ENCODE data around the gene FGF1.

GRCh38 chr5:142584891-142585290 is 101.0 kb downstream of the FGF1 start:
- TF ChIP-seq POLR2AphosphoS5 (IDR thresholded peaks at IDR 0.05; ENCODE audit: low read depth, low read length) = no peak
- TF ChIP-seq POLR2A (IDR thresholded peaks at IDR 0.05; ENCODE audit: low read depth, low read length) = no peak
- no peak for TF ChIP-seq TAF1 (IDR thresholded peaks at IDR 0.05; ENCODE audit: low read depth, low read length)

Data from GM12891 (cell line).